PC-9 (cell line): ENCODE results near the gene SOAT2.

Source experiments
- EZH2 ChIP-seq: fragments of 200-600 bp; sonication (generic); IDR thresholded peaks from 2 replicates; pipeline ENCODE4 v1.8.0; 2017; ENCODE audit warnings: antibody characterized with exemption, low read depth
- TF ChIP-seq, protein P1 (sequence below): fragments of 200-600 bp; sonication (generic); conservative IDR thresholded peaks from 2 replicates; pipeline ENCODE4 v1.6.1; 2017; ENCODE audit warnings: mixed run types, antibody characterized with exemption, mild to moderate bottlenecking, moderate library complexity

DNA sequence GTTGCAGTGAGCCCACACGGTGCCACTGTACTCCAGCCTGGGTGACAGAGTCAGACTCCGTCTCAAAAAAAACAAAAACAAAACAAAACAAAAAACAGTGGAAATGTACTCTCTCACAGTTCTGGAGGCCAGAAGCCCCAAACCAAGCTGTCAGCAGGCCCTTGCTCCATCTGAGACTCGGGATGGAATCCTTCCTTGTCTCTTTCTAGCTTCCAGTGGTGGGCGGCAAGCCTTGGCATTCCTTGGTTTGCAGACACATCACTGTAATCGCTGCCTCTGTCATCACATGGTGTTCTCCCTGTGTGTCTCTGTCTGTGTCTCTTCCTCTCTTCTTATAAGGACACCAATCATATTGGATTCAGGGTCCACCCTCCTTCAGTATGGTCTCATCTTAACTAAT is 47.0 kb upstream of the SOAT2 start:
- TF ChIP-seq, protein P1, sequence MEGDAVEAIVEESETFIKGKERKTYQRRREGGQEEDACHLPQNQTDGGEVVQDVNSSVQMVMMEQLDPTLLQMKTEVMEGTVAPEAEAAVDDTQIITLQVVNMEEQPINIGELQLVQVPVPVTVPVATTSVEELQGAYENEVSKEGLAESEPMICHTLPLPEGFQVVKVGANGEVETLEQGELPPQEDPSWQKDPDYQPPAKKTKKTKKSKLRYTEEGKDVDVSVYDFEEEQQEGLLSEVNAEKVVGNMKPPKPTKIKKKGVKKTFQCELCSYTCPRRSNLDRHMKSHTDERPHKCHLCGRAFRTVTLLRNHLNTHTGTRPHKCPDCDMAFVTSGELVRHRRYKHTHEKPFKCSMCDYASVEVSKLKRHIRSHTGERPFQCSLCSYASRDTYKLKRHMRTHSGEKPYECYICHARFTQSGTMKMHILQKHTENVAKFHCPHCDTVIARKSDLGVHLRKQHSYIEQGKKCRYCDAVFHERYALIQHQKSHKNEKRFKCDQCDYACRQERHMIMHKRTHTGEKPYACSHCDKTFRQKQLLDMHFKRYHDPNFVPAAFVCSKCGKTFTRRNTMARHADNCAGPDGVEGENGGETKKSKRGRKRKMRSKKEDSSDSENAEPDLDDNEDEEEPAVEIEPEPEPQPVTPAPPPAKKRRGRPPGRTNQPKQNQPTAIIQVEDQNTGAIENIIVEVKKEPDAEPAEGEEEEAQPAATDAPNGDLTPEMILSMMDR: no peak
- no peak for TF ChIP-seq EZH2
